GM21381 (cell line): ENCODE data around the gene ACR.

Experiments
- ATAC-seq: cut with Tn5 transposase; IDR thresholded peaks from one replicate; pipeline ENCODE4 v1.9.1; 2021; ENCODE audit warnings: mild to moderate bottlenecking, moderate library complexity; ENCODE audit not compliant: unreplicated experiment

ACR gene

GRCh38 chr22:50737728-50738648 is at the start of gene ACR:
ACR (plus strand) TSS chr22:50738204; CDS start chr22:50738236, 32 bp downstream.
- ATAC-seq, result no peak

- no peak for ATAC-seq
Observed at GRCh38 chr22:50688448-50688847, 49.6 kb upstream of the ACR start.

GRCh38 chr22:50691521-50691920 is 46.5 kb upstream of the ACR start:
- no peak for ATAC-seq

GRCh38 chr22:50693462-50693861 is 44.5 kb upstream of the ACR start:
- ATAC-seq, result no peak

GRCh38 chr22:50694099-50694605 is 43.9 kb upstream of the ACR start:
- no peak for ATAC-seq

GRCh38 chr22:50694766-50695420 is 43.1 kb upstream of the ACR start:
- no peak for ATAC-seq

- no peak for ATAC-seq
Observed at GRCh38 chr22:50695421-50696250, 42.4 kb upstream of the ACR start.

GRCh38 chr22:50696251-50696798 is 41.7 kb upstream of the ACR start:
- no peak for ATAC-seq

GRCh38 chr22:50696799-50697561 is 41.0 kb upstream of the ACR start:
- ATAC-seq, result no peak

GRCh38 chr22:50697667-50698506 is 40.1 kb upstream of the ACR start:
- no peak for ATAC-seq

GRCh38 chr22:50698546-50698945 is 39.5 kb upstream of the ACR start:
- ATAC-seq, result no peak

- ATAC-seq, result no peak
Observed at GRCh38 chr22:50699001-50699755, 38.8 kb upstream of the ACR start.

GRCh38 chr22:50699756-50700386 is 38.1 kb upstream of the ACR start:
- ATAC-seq, result no peak

- ATAC-seq, result no peak
Observed at GRCh38 chr22:50700387-50701075, 37.5 kb upstream of the ACR start.

- ATAC-seq, result no peak
Observed at GRCh38 chr22:50701076-50701419, 37.0 kb upstream of the ACR start.

- ATAC-seq, result no peak
Observed at GRCh38 chr22:50701428-50702154, 36.4 kb upstream of the ACR start.

- ATAC-seq, result no peak
Observed at GRCh38 chr22:50702261-50702671, 35.7 kb upstream of the ACR start.
